Stimulated activated memory B cell treated with anti-CD40 and anti-IgM and Interleukin-4, amounts not matched to agents 10 μg/mL and 1 μg/mL and 100 μg/mL, for 72 hours (primary cell): ENCODE measurements around the gene NUDT4.
A peak's percentile ranks its signal among the peaks of the same experiment; 100 is the strongest.

Experiments
- ATAC-seq: fragments of 150-1000 bp; cut with Tn5 transposase; 2 replicates; pipeline ENCODE4 v1.10.0; 2021
- H3K27ac Mint-ChIP-seq: one replicate; pipeline ENCODE4 v1.8.0; 2022; ENCODE audit warnings: mild to moderate bottlenecking, mixed read lengths
- H3K27me3 Mint-ChIP-seq: one replicate; pipeline ENCODE4 v1.8.0; 2022; ENCODE audit warnings: mixed read lengths
- H3K36me3 Mint-ChIP-seq: one replicate; pipeline ENCODE4 v1.8.0; 2022; ENCODE audit warnings: mixed read lengths
- H3K4me1 Mint-ChIP-seq: one replicate; pipeline ENCODE4 v1.8.0; 2022; ENCODE audit warnings: mixed read lengths
- H3K4me3 Mint-ChIP-seq: one replicate; pipeline ENCODE4 v1.8.0; 2022; ENCODE audit warnings: mild to moderate bottlenecking, moderate library complexity, mixed read lengths
- H3K9me3 Mint-ChIP-seq: one replicate; pipeline ENCODE4 v1.8.0; 2022; ENCODE audit warnings: mixed read lengths

Gene NUDT4

DNA sequence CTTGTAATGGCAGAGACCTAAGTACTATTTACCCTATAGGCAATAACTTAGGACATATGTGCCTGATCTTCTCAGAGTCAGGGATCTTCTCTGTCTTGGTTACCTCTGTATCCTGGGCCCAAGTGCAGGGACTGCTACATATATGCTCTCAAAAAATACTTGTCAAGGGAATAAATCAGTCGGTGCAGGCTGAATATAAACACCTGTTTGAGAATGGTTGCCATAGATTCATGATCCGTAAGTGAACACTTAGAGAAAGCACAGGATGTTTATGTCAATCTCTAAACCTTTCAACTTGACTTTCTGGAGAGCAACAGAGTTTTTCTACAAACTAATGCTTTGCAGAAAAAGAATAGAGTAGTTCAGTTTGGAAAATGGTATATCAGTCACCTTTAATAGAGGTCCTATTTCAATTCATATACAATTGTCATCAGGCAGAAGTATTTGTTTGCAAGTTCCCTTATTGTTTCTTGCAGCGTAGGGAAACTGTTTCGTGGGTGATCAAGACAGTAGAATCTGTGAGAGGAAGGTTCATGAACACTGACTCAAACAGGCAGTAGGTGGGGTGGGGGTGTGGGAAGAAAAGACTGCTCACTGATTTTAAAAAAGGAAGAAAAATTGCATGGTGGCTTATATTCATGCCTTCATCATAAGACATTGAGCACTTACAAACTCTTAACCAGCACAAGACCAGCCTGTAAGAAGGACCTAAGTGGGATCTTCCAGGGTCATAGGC lies 70.0 kb downstream of the NUDT4 start:
- Mint-ChIP-seq H3K9me3 (no peaks in the 10 kb centered on the region), H3K4me1 (peaks cover 38% of the 10 kb centered on the region), H3K27me3 (no peaks in the 10 kb centered on the region), H3K36me3 (no peaks in the 10 kb centered on the region), H3K27ac (peak overlapping the region; percentile 67), H3K4me3 (no peak overlapping the region)
- no peak for ATAC-seq

DNA sequence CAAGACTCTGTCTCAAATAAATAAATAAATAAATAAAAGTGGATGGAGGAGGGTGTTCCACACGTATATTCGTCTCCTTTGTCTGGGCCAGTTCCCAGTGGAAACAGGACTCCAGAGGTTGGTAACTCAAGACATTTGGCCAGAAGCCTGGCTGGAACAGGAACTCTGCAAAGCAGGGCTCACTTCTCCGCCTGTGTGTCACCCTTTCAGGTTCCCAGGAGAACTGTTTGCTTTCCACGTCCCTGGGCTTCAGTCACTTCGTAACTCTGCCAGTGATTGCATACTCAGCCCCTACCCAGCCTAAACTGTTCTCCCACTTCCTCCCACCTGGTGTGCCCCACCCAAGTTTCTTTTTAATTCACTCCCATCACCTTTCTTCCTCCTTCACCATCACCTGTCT lies 71.1 kb downstream of the NUDT4 start:
- H3K27ac Mint-ChIP-seq, result peak overlapping the region; percentile 67
- peak overlapping the region; percentile 3 for H3K4me3 Mint-ChIP-seq
- H3K9me3 Mint-ChIP-seq, result no peaks in the 10 kb centered on the region
- peak; percentile 44 for ATAC-seq
- peaks cover 29% of the 10 kb centered on the region for H3K4me1 Mint-ChIP-seq
- no peaks in the 10 kb centered on the region for H3K36me3 Mint-ChIP-seq
- H3K27me3 Mint-ChIP-seq, result no peaks in the 10 kb centered on the region

DNA sequence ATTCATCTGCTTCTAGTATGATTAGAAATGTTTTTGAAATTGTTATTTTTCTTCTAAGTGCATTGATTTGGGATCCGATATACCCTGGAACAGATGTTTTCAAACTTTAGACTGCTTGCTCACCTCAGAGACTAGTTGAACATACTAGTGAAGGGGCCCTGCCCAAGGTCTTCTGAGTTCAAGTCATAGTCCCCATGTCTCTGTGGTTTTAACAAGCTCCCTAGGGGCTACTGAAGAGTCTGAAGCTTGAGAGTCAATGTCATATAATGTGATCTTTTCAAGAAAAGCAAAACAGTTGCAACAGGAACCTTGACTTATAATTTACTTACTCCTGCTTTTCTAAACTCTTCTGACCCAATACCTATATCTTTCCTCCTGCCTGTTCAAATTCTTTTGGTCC lies 71.6 kb downstream of the NUDT4 start:
- peaks cover 29% of the 10 kb centered on the region for H3K4me1 Mint-ChIP-seq
- ATAC-seq, result peak; percentile 96
- peak overlapping the region; percentile 67 for H3K27ac Mint-ChIP-seq
- H3K4me3 Mint-ChIP-seq, result peak overlapping the region; percentile 3
- no peaks in the 10 kb centered on the region for H3K9me3 Mint-ChIP-seq
- no peaks in the 10 kb centered on the region for H3K27me3 Mint-ChIP-seq
- H3K36me3 Mint-ChIP-seq, result no peaks in the 10 kb centered on the region

DNA sequence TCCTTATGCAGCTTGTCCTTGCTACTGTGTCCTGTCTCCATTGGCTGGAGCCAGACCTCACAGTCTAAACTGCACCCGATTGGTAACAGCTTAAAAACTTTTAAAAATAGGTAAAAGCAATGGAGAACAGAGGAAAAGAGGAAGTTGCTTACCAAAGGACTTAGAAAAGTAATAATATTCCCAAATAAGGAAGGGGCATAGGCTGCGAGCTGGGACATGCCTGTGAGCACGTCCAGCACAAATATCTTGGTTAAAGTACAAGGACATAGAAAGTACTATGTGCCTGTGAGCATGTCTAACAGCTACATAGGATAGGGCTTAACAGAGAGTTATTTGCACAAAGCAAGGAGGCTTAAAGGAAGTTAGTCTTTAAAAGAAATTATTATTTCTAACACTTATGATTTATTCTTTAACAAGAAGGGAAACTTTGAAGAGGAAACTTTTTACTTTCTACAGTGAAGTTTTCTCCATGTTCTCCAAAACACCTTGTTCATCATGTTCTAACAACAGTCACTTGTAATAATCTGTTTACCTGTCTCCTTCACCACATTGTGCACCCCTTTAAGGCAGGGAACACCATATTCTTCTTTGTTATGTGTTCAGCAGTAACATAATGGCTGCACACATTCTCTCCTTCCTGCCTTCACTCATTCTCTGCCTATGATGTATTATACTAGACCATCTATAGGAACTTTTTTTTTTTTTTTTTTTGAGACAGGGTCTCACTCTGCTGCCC lies 73.9 kb downstream of the NUDT4 start:
- Mint-ChIP-seq H3K9me3 (no peaks in the 10 kb centered on the region), H3K4me1 (peaks cover 29% of the 10 kb centered on the region), H3K4me3 (no peak overlapping the region), H3K27ac (no peak overlapping the region), H3K36me3 (no peaks in the 10 kb centered on the region), H3K27me3 (no peaks in the 10 kb centered on the region)
- ATAC-seq, result no peak

DNA sequence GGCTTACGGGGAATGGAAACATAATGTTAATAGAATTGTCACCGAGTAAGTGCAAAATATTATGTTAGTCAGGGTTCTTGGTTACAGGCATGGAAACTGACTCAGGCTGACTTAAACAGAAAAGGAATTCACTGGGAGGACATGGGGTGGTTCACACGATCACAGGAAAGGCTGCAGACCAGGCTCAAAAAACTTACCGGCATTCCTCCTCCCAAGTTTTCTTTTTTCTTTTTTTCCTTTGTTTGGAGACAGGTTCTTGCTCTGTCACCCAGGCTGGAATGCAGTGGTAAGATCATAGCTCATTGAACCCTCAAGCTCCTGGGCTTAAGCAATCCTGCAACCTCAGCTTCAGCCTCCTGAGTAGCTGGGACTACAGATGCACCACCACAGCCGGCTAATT lies 75.9 kb downstream of the NUDT4 start:
- Mint-ChIP-seq H3K9me3 (no peaks in the 10 kb centered on the region), H3K27me3 (no peaks in the 10 kb centered on the region), H3K4me3 (no peak overlapping the region), H3K4me1 (peaks cover 15% of the 10 kb centered on the region), H3K27ac (no peak overlapping the region), H3K36me3 (no peaks in the 10 kb centered on the region)
- no peak for ATAC-seq

DNA sequence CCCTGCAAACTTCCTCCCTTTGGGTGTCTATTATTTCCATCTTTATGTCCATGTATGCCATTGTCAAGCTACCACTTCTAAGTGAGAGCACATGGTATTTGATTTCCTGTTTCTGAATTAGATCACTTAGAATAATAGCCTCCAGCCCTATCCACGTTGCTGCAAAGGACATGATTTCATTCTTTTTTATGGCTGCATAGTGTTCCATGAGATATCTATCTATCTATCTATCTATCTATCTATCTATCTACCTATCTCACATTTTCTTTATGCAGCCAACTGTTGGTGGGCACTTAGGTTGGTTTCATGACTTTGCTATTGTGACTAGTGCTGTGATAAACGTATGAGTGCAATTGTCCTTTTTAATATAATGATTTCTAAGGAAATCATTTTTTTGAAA lies 78.4 kb downstream of the NUDT4 start:
- Mint-ChIP-seq H3K27ac (no peak overlapping the region), H3K36me3 (no peaks in the 10 kb centered on the region), H3K4me3 (no peak overlapping the region), H3K27me3 (no peaks in the 10 kb centered on the region), H3K9me3 (no peaks in the 10 kb centered on the region), H3K4me1 (peaks cover 4% of the 10 kb centered on the region)
- no peak for ATAC-seq
